Lung (tissue), 12 donors: ENCODE data around the gene TDRD3. TPM values are rescaled to one million over a fixed set of nuclear protein-coding genes. Genes with fewer than 3 reads are reported as not detected.

ENCODE experiments used
- ATAC-seq: fragments of 200-7000 bp; cut with Tn5 transposase; one replicate; pipeline ENCODE4 v1.9.1; 2020; ENCODE audit warnings: moderate number of reproducible peaks; ENCODE audit not compliant: insufficient read depth, low FRiP score
- DNase-seq, 3 donors: peaks; one replicate each; pipeline ENCODE4 v3.0.0-alpha.2; 2013 to 2017
- H3K27ac ChIP-seq, 2 donors: one replicate each; pipeline ENCODE4 v1.5.1; 2013; ENCODE audit warnings: mild to moderate bottlenecking in 2 of 2, moderate library complexity in 2 of 2, control low read depth in 1 of 2, inconsistent platforms in 1 of 2, low read depth in 1 of 2, low read length in 1 of 2
- H3K27me3 ChIP-seq, 3 donors: one replicate each; pipeline ENCODE4 v1.5.1; 2013; ENCODE audit warnings: low read length in 2 of 3; ENCODE audit not compliant: control insufficient read depth in 3 of 3, insufficient read depth in 3 of 3
- H3K36me3 ChIP-seq, 4 donors: one replicate each; pipeline ENCODE4 v1.5.1; 2013; ENCODE audit warnings: low read length in 4 of 4, mild to moderate bottlenecking in 1 of 4, moderate library complexity in 1 of 4; ENCODE audit not compliant: control insufficient read depth in 4 of 4, insufficient read depth in 4 of 4
- H3K4me1 ChIP-seq, 5 donors: one replicate each; pipeline ENCODE4 v1.5.1; 2013; ENCODE audit warnings: low read length in 5 of 5, mild to moderate bottlenecking in 2 of 5, moderate library complexity in 1 of 5; ENCODE audit not compliant: control insufficient read depth in 5 of 5, insufficient read depth in 5 of 5
- H3K4me3 ChIP-seq: one replicate; pipeline ENCODE4 v1.5.1; 2013; ENCODE audit warnings: mild to moderate bottlenecking, control low read depth, moderate library complexity
- H3K9ac ChIP-seq, 2 donors: one replicate each; pipeline ENCODE4 v1.5.1; 2013; ENCODE audit warnings: low read length in 2 of 2, control low read depth in 1 of 2; ENCODE audit not compliant: insufficient read depth in 1 of 2
- H3K9me3 ChIP-seq, 4 donors: one replicate each; pipeline ENCODE4 v1.5.1; 2013; ENCODE audit warnings: low read length in 3 of 4, mild to moderate bottlenecking in 1 of 4, moderate library complexity in 1 of 4; ENCODE audit not compliant: control insufficient read depth in 4 of 4, insufficient read depth in 3 of 4
- CTCF ChIP-seq: IDR thresholded peaks from 2 replicates; pipeline ENCODE4 v1.5.1; 2012; ENCODE audit warnings: mild to moderate bottlenecking; ENCODE audit errors: control extremely low read depth, extremely low read depth
- WGBS, 2 donors: extraction: QIAGEN DNeasy Blood & Tissue Kit; methylation state at CpG; one replicate each; pipeline ENCODE4 v1.1.7; 2013; 5-methylcytosine and 5-hydroxymethylcytosine counted together
- polyA plus RNA-seq, 2 donors: library from polyadenylated mRNA; stranded (reverse); fragments of 200-250 nt; gene quantifications; one replicate each; pipeline ENCODE4 v1.2.1, GENCODE V29; 2013
- total RNA-seq, 2 donors: library from RNA; depleted of rRNA in 1 of 2; stranded (reverse); fragments of >200 nt in 1 of 2; gene quantifications; one replicate each; pipeline ENCODE4 v1.2.1, GENCODE V29; 2014 to 2021
- donor health status: control.
- donor health status: control.
- donor health status: Bipolar disorder and iron deficiency.
- donor health status: healthy.
- donor health status: DM: yes; HTN: yes; CAD: no.

Gene TDRD3
- total and polyA plus RNA-seq, 4 donors: 6.5 to 56.7 (median 19.4) TPM

DNA sequence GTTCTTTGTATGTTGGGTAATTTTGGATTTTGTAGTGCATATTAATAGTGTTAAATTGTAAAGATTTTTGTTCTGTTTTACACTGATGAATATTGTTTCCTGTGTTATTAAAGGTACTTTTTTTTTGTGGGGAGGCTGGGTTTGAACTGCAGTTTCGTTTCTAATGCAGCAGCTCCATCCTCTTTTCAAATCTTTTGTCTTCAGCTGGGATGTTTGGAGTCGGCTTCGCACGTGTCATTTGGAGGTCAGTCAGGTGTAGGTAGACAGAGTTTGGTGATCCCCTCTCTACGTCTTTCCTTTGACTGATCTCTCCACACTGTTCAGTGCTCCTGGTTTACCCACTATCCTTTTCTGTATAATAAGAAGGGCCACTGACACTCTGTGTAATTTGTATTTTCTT is 30.3 kb downstream of the TDRD3 start:
- TF ChIP-seq CTCF: no peak
- H3K9ac ChIP-seq: no peak overlapping the region
- peaks cover 0 to 5% (median 0%) of the 10 kb centered on the region in 5 donors for H3K4me1 ChIP-seq
- no peak overlapping the region for H3K4me3 ChIP-seq
- H3K36me3 ChIP-seq: no peaks in the 10 kb centered on the region
- WGBS, 2 donors: 80 to 84% methylated on average over 5 of the region's 5 CpGs
- no peaks in the 10 kb centered on the region for H3K9me3 ChIP-seq
- H3K27me3 ChIP-seq: no peaks in the 10 kb centered on the region
- H3K27ac ChIP-seq: no peak overlapping the region
- no peak for DNase-seq
- ATAC-seq: no peak

DNA sequence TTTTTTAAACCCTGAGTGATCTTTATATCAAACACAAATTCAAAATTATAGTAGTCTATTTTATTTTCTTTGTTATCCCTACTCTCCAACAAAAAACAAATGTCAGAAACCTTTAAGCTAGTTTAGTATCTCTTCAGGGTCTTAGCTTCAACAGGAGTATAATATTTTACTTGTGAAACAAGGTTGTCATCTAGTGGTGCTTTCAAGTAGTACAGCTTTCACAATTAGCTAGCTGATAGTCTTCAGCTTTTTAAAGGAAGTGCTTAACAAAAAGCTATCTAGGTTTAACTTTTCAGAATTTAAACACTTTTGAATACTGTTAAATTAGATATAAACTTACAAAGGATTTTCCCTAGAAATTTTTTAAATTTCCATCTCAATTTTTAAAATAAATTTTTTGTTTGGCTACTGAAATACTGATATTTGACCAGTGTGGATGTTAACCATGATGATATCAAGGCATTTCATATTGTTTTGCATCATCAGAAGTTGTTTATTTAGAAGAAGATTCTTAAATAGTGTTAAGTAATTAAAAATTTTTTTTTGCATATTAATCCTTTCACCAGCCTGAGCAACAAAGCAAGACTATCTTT is 34.2 kb downstream of the TDRD3 start:
- Histone ChIP-seq H3K4me1 (peaks cover 0 to 3% (median 0%) of the 10 kb centered on the region in 5 donors), H3K4me3 (no peak overlapping the region), H3K36me3 (no peaks in the 10 kb centered on the region), H3K9me3 (no peaks in the 10 kb centered on the region), H3K27me3 (no peaks in the 10 kb centered on the region), H3K27ac (no peak overlapping the region), H3K9ac (no peak overlapping the region)
- peak; percentile 89 for TF ChIP-seq CTCF
- ATAC-seq: peak; percentile 87
- DNase-seq: peak in 2 of 3 donors; percentile 80 to 87

DNA sequence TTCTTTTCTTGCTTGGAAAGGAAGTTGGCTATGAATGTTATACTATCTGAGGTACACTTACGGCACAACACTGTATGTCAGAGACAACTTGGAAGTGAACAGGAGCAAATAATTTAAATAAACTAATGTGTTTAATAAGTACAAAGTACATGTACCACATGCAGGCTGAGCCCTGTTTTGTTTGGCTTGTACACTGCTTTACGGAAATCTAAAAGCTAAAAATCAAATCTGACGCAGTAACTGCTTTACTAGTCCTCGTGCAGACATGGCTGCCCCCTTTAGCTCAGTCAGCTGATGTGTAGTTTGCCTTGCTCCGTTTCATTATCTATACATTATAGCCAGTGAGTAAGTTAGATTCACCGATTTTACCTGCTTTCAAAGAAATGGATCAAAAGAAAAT is 36.5 kb downstream of the TDRD3 start:
- Histone ChIP-seq H3K36me3 (no peaks in the 10 kb centered on the region), H3K4me1 (peaks cover 0 to 3% (median 0%) of the 10 kb centered on the region in 5 donors), H3K9me3 (no peaks in the 10 kb centered on the region), H3K4me3 (no peak overlapping the region), H3K9ac (no peak overlapping the region), H3K27me3 (no peaks in the 10 kb centered on the region), H3K27ac (no peak overlapping the region)
- no peak for ATAC-seq
- 74 to 80% methylated on average over 6 of the region's 6 CpGs for WGBS, 2 donors
- no peak for TF ChIP-seq CTCF
- no peak for DNase-seq
